ENCODE data around the gene UGT1A9. TPM values are rescaled to one million over a fixed set of nuclear protein-coding genes. Genes with fewer than 3 reads are reported as not detected.

Gene UGT1A9
- total RNA-seq, 1 donor = not detected

GRCh38 chr2:233799716-233800115, 128.0 kb downstream of the UGT1A9 start:
- Histone ChIP-seq H3K4me3 (ENCODE audit: low read length) (no peak overlapping the region), H3K27me3 (ENCODE audit: insufficient read depth, low read length) (no peaks in the 10 kb centered on the region), H3K9me3 (ENCODE audit: low read depth, low read length) (no peaks in the 10 kb centered on the region), H3K4me1 (ENCODE audit: insufficient read depth, low read length) (no peaks in the 10 kb centered on the region)

GRCh38 chr2:233800208-233800607, 128.5 kb downstream of the UGT1A9 start:
- H3K4me1 ChIP-seq (ENCODE audit: insufficient read depth, low read length) = no peaks in the 10 kb centered on the region
- no peaks in the 10 kb centered on the region for H3K27me3 ChIP-seq (ENCODE audit: insufficient read depth, low read length)

GRCh38 chr2:233801357-233802131, 129.8 kb downstream of the UGT1A9 start:
- H3K4me1 ChIP-seq (ENCODE audit: insufficient read depth, low read length) = no peaks in the 10 kb centered on the region
- no peak overlapping the region for H3K4me3 ChIP-seq (ENCODE audit: low read length)
- H3K9me3 ChIP-seq (ENCODE audit: low read depth, low read length) = no peaks in the 10 kb centered on the region
- no peaks in the 10 kb centered on the region for H3K27me3 ChIP-seq (ENCODE audit: insufficient read depth, low read length)

More at GRCh38 chr2:233800208-233800607, 128.5 kb downstream of the UGT1A9 start:
- H3K4me3 ChIP-seq (ENCODE audit: low read length) = no peak overlapping the region
- no peaks in the 10 kb centered on the region for H3K9me3 ChIP-seq (ENCODE audit: low read depth, low read length)

- Histone ChIP-seq H3K9me3 (ENCODE audit: low read depth, low read length) (no peaks in the 10 kb centered on the region), H3K27me3 (ENCODE audit: insufficient read depth, low read length) (no peaks in the 10 kb centered on the region)
Observed at GRCh38 chr2:233802132-233802815, 130.6 kb downstream of the UGT1A9 start.

GRCh38 chr2:233803292-233803911, 131.7 kb downstream of the UGT1A9 start:
- H3K9me3 ChIP-seq (ENCODE audit: low read depth, low read length) = no peaks in the 10 kb centered on the region
- H3K4me3 ChIP-seq (ENCODE audit: low read length) = no peak overlapping the region
- no peaks in the 10 kb centered on the region for H3K27me3 ChIP-seq (ENCODE audit: insufficient read depth, low read length)
- no peaks in the 10 kb centered on the region for H3K4me1 ChIP-seq (ENCODE audit: insufficient read depth, low read length)

More at GRCh38 chr2:233802132-233802815, 130.6 kb downstream of the UGT1A9 start:
- Histone ChIP-seq H3K4me3 (ENCODE audit: low read length) (no peak overlapping the region), H3K4me1 (ENCODE audit: insufficient read depth, low read length) (no peaks in the 10 kb centered on the region)

- no peak overlapping the region for H3K4me3 ChIP-seq (ENCODE audit: low read length)
- no peaks in the 10 kb centered on the region for H3K9me3 ChIP-seq (ENCODE audit: low read depth, low read length)
- H3K27me3 ChIP-seq (ENCODE audit: insufficient read depth, low read length) = no peaks in the 10 kb centered on the region
- no peaks in the 10 kb centered on the region for H3K4me1 ChIP-seq (ENCODE audit: insufficient read depth, low read length)
Observed at GRCh38 chr2:233803994-233804393, 132.3 kb downstream of the UGT1A9 start.

GRCh38 chr2:233807215-233807865, 135.6 kb downstream of the UGT1A9 start:
- no peak overlapping the region for H3K4me3 ChIP-seq (ENCODE audit: low read length)
- H3K9me3 ChIP-seq (ENCODE audit: low read depth, low read length) = no peaks in the 10 kb centered on the region
- H3K4me1 ChIP-seq (ENCODE audit: insufficient read depth, low read length) = no peaks in the 10 kb centered on the region
- H3K27me3 ChIP-seq (ENCODE audit: insufficient read depth, low read length) = no peaks in the 10 kb centered on the region

GRCh38 chr2:233807966-233808935, 136.6 kb downstream of the UGT1A9 start:
- Histone ChIP-seq H3K4me3 (ENCODE audit: low read length) (no peak overlapping the region), H3K4me1 (ENCODE audit: insufficient read depth, low read length) (no peaks in the 10 kb centered on the region), H3K27me3 (ENCODE audit: insufficient read depth, low read length) (no peaks in the 10 kb centered on the region), H3K9me3 (ENCODE audit: low read depth, low read length) (no peaks in the 10 kb centered on the region)

- H3K27me3 ChIP-seq (ENCODE audit: insufficient read depth, low read length) = no peaks in the 10 kb centered on the region
- no peak overlapping the region for H3K4me3 ChIP-seq (ENCODE audit: low read length)
- no peaks in the 10 kb centered on the region for H3K9me3 ChIP-seq (ENCODE audit: low read depth, low read length)
- no peaks in the 10 kb centered on the region for H3K4me1 ChIP-seq (ENCODE audit: insufficient read depth, low read length)
Observed at GRCh38 chr2:233810385-233810784, 138.7 kb downstream of the UGT1A9 start.

- Histone ChIP-seq H3K4me3 (ENCODE audit: low read length) (no peak overlapping the region), H3K9me3 (ENCODE audit: low read depth, low read length) (no peaks in the 10 kb centered on the region), H3K4me1 (ENCODE audit: insufficient read depth, low read length) (no peaks in the 10 kb centered on the region), H3K27me3 (ENCODE audit: insufficient read depth, low read length) (no peaks in the 10 kb centered on the region)
Observed at GRCh38 chr2:233811087-233811486, 139.4 kb downstream of the UGT1A9 start.

GRCh38 chr2:233811732-233812131, 140.0 kb downstream of the UGT1A9 start:
- H3K4me1 ChIP-seq (ENCODE audit: insufficient read depth, low read length) = no peaks in the 10 kb centered on the region
- H3K4me3 ChIP-seq (ENCODE audit: low read length) = no peak overlapping the region
- no peaks in the 10 kb centered on the region for H3K27me3 ChIP-seq (ENCODE audit: insufficient read depth, low read length)
- H3K9me3 ChIP-seq (ENCODE audit: low read depth, low read length) = no peaks in the 10 kb centered on the region

GRCh38 chr2:233813236-233814055, 141.7 kb downstream of the UGT1A9 start:
- Histone ChIP-seq H3K4me3 (ENCODE audit: low read length) (no peak overlapping the region), H3K9me3 (ENCODE audit: low read depth, low read length) (no peaks in the 10 kb centered on the region), H3K27me3 (ENCODE audit: insufficient read depth, low read length) (no peaks in the 10 kb centered on the region), H3K4me1 (ENCODE audit: insufficient read depth, low read length) (no peaks in the 10 kb centered on the region)

- no peaks in the 10 kb centered on the region for H3K9me3 ChIP-seq (ENCODE audit: low read depth, low read length)
- no peak overlapping the region for H3K4me3 ChIP-seq (ENCODE audit: low read length)
- H3K27me3 ChIP-seq (ENCODE audit: insufficient read depth, low read length) = no peaks in the 10 kb centered on the region
- H3K4me1 ChIP-seq (ENCODE audit: insufficient read depth, low read length) = no peaks in the 10 kb centered on the region
Observed at GRCh38 chr2:233814056-233814835, 142.5 kb downstream of the UGT1A9 start.

Measured in mononuclear cell (primary cell).